ENCODE results near the gene BROX.

BROX gene

DNA sequence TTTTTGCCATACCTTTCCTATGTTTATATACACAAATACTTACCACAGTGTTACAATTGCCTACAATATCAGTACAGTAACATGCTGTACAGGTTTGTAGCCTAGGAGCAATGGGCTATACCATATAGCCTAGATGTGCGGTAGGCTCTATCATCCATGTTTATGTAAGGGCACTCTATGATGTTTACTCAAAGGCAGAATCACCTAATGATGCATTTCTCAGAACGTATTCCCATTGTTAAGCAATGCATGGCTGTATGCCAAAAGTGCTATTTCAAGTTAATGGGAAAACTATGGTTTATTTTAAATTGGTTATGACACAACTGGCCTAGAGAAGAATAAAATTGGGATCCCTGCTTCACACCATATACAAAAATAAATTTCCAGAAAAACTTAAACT is 65.6 kb downstream of the BROX start:
- no peak for DNase-seq (ENCODE audit: low read depth)

- DNase-seq (ENCODE audit: low read depth): no peak
These were observed 68.9 kb downstream of the BROX start for GRCh38 chr1:222781251-222781650.

- no peak for DNase-seq (ENCODE audit: low read depth)
These were observed 70.7 kb downstream of the BROX start for GRCh38 chr1:222783051-222783450.

DNA sequence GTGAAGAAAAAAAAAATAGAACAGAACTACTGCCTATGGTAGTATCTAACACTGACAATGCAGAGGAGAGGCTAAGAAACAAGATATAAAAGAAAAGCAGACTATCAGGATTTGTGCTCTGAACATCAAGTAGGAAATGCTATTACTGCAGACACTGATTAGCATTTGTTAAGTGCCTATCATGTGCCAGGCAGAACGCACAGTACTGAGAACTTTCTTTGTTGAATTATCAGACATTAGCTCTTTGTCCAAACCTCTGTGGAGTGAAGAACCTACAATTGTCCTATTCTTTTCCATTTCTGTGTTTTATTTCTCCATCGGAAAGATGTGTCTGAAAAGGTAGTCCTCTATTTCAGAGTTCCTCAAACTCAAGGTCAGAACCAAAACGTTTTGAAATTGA is 72.0 kb downstream of the BROX start:
- DNase-seq (ENCODE audit: low read depth): no peak
